ENCODE measurements around the gene LAMA3.

DNA sequence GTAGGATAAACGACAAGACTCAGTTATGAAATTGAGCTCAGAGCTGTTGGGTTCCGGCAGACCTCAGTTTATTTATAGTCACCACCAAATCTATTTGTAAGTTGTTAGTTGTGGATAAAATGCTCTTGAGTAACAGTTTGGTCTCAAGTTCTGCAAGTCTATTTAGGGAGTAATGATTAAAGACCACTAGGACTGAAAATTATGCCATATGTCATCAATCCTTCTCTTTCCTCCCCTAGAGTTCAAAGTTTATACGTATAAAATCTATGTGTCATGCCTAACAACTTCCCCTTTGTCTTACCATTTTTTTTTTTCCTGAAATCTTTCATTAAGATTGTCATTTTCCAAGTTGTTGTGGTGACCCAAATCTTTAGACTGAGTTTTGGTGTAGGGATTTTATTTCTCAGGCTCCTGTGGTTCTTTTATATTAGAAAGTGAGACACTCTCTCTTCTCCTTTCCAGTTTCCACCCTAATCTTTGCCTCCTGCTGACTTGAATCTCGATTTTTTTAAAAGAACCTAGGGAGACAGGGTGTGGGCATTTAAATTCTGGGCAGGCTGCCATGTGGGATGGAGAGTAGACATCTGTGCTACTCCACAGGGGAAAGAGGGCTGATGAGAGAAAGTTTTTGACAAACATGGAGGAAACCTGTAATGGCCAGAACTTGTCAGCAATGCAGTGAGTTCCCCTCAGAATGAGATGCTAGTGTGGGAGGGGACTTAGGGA, 51.0 kb downstream of the LAMA3 start:
- TF ChIP-seq, protein P1, sequence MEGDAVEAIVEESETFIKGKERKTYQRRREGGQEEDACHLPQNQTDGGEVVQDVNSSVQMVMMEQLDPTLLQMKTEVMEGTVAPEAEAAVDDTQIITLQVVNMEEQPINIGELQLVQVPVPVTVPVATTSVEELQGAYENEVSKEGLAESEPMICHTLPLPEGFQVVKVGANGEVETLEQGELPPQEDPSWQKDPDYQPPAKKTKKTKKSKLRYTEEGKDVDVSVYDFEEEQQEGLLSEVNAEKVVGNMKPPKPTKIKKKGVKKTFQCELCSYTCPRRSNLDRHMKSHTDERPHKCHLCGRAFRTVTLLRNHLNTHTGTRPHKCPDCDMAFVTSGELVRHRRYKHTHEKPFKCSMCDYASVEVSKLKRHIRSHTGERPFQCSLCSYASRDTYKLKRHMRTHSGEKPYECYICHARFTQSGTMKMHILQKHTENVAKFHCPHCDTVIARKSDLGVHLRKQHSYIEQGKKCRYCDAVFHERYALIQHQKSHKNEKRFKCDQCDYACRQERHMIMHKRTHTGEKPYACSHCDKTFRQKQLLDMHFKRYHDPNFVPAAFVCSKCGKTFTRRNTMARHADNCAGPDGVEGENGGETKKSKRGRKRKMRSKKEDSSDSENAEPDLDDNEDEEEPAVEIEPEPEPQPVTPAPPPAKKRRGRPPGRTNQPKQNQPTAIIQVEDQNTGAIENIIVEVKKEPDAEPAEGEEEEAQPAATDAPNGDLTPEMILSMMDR (conservative IDR thresholded peaks at IDR 0.05), result no peak
- TF ChIP-seq ZFX (IDR thresholded peaks at IDR 0.05), result no peak

Measured in C4-2B (cell line).